Measurements from ENCODE around the gene NELL1.

DNA sequence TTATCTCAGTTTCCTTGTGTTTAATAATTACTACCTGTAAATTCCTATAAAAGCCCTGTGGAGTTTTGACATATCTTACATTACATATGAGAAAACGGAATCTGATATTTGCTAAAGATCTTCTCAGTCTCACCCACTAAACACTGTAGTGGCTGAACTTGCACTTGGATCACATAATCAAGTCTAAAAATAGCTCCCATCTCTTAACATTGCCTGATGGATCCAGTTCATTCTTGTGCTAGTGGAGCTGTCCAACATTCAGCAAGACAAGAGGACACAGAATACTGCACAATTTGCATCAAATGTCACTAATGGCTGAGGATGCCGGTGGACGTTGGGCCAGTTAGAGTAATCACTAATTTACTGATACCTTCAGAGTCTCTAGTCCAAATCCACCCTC is 953.6 kb downstream of the NELL1 start:
- TF ChIP-seq NR3C1 (IDR thresholded peaks at IDR 0.05), result no peak
- TF ChIP-seq, protein P1, sequence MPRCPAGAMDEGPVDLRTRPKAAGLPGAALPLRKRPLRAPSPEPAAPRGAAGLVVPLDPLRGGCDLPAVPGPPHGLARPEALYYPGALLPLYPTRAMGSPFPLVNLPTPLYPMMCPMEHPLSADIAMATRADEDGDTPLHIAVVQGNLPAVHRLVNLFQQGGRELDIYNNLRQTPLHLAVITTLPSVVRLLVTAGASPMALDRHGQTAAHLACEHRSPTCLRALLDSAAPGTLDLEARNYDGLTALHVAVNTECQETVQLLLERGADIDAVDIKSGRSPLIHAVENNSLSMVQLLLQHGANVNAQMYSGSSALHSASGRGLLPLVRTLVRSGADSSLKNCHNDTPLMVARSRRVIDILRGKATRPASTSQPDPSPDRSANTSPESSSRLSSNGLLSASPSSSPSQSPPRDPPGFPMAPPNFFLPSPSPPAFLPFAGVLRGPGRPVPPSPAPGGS (IDR thresholded peaks at IDR 0.05), result no peak
- TF ChIP-seq CHD2 (IDR thresholded peaks at IDR 0.05; ENCODE audit: low read length, partially characterized antibody), result no peak
- TF ChIP-seq POLR2A (IDR thresholded peaks at IDR 0.05; ENCODE audit: low read length), result no peak
- no peak for TF ChIP-seq POLR2AphosphoS2 (conservative IDR thresholded peaks at IDR 0.05; ENCODE audit: low read length)
- TF ChIP-seq BHLHE40 (IDR thresholded peaks at IDR 0.05; ENCODE audit: low read depth, low read length), result no peak
- TF ChIP-seq, protein P2, sequence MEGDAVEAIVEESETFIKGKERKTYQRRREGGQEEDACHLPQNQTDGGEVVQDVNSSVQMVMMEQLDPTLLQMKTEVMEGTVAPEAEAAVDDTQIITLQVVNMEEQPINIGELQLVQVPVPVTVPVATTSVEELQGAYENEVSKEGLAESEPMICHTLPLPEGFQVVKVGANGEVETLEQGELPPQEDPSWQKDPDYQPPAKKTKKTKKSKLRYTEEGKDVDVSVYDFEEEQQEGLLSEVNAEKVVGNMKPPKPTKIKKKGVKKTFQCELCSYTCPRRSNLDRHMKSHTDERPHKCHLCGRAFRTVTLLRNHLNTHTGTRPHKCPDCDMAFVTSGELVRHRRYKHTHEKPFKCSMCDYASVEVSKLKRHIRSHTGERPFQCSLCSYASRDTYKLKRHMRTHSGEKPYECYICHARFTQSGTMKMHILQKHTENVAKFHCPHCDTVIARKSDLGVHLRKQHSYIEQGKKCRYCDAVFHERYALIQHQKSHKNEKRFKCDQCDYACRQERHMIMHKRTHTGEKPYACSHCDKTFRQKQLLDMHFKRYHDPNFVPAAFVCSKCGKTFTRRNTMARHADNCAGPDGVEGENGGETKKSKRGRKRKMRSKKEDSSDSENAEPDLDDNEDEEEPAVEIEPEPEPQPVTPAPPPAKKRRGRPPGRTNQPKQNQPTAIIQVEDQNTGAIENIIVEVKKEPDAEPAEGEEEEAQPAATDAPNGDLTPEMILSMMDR (IDR thresholded peaks at IDR 0.05), result no peak
- TF ChIP-seq, protein P3, sequence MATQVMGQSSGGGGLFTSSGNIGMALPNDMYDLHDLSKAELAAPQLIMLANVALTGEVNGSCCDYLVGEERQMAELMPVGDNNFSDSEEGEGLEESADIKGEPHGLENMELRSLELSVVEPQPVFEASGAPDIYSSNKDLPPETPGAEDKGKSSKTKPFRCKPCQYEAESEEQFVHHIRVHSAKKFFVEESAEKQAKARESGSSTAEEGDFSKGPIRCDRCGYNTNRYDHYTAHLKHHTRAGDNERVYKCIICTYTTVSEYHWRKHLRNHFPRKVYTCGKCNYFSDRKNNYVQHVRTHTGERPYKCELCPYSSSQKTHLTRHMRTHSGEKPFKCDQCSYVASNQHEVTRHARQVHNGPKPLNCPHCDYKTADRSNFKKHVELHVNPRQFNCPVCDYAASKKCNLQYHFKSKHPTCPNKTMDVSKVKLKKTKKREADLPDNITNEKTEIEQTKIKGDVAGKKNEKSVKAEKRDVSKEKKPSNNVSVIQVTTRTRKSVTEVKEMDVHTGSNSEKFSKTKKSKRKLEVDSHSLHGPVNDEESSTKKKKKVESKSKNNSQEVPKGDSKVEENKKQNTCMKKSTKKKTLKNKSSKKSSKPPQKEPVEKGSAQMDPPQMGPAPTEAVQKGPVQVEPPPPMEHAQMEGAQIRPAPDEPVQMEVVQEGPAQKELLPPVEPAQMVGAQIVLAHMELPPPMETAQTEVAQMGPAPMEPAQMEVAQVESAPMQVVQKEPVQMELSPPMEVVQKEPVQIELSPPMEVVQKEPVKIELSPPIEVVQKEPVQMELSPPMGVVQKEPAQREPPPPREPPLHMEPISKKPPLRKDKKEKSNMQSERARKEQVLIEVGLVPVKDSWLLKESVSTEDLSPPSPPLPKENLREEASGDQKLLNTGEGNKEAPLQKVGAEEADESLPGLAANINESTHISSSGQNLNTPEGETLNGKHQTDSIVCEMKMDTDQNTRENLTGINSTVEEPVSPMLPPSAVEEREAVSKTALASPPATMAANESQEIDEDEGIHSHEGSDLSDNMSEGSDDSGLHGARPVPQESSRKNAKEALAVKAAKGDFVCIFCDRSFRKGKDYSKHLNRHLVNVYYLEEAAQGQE (IDR thresholded peaks at IDR 0.05), result peak; percentile 45; the same call in 1 of the 2 replicates

Measured in A549 (cell line).